ENCODE measurements around the gene ELOVL7.

ELOVL7 gene

DNA sequence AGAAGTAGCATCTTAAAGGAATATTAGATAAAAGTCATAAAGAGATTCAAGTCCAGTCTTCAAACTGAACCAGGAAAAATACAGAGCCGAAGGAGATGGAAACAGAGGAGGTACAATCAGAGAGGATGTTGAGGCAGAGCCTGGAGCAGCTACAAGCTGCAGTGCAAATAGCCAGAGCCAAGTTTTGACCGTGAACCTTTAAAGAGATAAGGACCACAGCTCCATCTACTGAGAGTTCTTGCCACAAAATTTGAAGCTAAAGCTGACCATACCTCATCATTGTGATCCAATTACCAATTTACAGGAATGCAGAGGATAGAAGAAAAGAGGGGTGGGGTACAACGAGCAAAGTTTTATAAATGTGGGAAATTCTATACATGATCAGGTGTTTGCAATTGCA, 133.7 kb downstream of the ELOVL7 start:
- no peak overlapping the region for H3K4me3 ChIP-seq (ENCODE audit: low read depth, low read length)
- TF ChIP-seq, protein P1, sequence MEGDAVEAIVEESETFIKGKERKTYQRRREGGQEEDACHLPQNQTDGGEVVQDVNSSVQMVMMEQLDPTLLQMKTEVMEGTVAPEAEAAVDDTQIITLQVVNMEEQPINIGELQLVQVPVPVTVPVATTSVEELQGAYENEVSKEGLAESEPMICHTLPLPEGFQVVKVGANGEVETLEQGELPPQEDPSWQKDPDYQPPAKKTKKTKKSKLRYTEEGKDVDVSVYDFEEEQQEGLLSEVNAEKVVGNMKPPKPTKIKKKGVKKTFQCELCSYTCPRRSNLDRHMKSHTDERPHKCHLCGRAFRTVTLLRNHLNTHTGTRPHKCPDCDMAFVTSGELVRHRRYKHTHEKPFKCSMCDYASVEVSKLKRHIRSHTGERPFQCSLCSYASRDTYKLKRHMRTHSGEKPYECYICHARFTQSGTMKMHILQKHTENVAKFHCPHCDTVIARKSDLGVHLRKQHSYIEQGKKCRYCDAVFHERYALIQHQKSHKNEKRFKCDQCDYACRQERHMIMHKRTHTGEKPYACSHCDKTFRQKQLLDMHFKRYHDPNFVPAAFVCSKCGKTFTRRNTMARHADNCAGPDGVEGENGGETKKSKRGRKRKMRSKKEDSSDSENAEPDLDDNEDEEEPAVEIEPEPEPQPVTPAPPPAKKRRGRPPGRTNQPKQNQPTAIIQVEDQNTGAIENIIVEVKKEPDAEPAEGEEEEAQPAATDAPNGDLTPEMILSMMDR (IDR thresholded peaks at IDR 0.05; ENCODE audit: low read depth, low read length), result no peak

DNA sequence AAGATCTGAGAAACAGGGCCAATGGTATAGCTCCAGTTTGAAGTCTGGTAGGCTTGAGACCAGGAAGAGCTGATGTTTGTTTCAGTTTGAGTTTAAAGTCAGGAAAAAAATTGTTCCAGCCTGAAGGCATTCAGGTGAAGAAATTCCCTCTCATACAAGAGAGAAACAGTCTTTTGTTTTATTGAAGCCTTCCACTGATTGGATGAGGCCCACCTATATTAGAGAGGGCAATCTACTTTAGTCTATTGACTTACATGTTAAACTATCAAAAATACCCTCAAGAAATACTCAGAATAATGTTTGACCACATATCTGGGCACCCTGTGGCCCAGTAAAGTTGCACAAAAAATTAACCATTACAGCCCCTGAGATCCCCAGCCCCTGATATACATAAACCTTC, 138.9 kb downstream of the ELOVL7 start:
- no peak overlapping the region for H3K4me3 ChIP-seq (ENCODE audit: low read depth, low read length)
- TF ChIP-seq, protein P1 (IDR thresholded peaks at IDR 0.05; ENCODE audit: low read depth, low read length), result no peak

DNA sequence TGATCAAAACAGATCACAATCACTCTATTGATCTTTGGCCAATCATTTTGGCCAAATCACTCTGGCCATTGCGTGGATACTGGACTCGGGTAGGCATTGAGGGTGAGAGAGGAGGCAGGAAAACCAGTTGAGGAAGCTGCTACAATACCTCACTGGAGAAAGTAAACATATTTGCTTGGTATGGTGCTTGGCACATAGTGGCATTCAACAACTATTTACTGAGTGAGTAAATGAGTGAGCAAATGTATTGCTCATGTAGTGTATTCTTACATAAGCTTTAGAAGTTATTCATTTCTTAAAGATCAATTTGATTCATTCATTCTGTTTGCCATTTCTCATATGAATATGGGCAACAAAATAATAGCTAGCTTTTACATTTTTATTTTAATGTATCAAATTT, 140.1 kb downstream of the ELOVL7 start:
- no peak overlapping the region for H3K4me3 ChIP-seq (ENCODE audit: low read depth, low read length)
- TF ChIP-seq, protein P1 (IDR thresholded peaks at IDR 0.05; ENCODE audit: low read depth, low read length), result no peak

Data from WI38 (cell line).